Vagina (tissue), 2 donors: ENCODE measurements around the gene FNDC3A.

Experiments
- CTCF ChIP-seq, 3 experiments: fragments of 450-650 bp in 2 of 3; fragments of 200-600 bp in 1 of 3; sonication (generic) in 1 of 3; IDR thresholded peaks; one replicate each; pipeline ENCODE4 v1.5.1; 2017 to 2019; ENCODE audit warnings: antibody characterized with exemption in 3 of 3, mild to moderate bottlenecking in 2 of 3, moderate library complexity in 2 of 3
- POLR2A ChIP-seq, 2 donors: fragments of 450-650 bp; IDR thresholded peaks; one replicate each; pipeline ENCODE4 v1.6.1; 2017; ENCODE audit warnings: antibody characterized with exemption in 2 of 2, mild to moderate bottlenecking in 2 of 2, moderate library complexity in 2 of 2
- POLR2AphosphoS5 ChIP-seq, 2 donors: sonication (generic); formaldehyde crosslinking; IDR thresholded peaks; one replicate each; pipeline ENCODE4 v1.9.0; 2017; ENCODE audit warnings: antibody characterized with exemption in 2 of 2, mild to moderate bottlenecking in 2 of 2, low read depth in 1 of 2; ENCODE audit not compliant: insufficient read depth in 1 of 2

DNA sequence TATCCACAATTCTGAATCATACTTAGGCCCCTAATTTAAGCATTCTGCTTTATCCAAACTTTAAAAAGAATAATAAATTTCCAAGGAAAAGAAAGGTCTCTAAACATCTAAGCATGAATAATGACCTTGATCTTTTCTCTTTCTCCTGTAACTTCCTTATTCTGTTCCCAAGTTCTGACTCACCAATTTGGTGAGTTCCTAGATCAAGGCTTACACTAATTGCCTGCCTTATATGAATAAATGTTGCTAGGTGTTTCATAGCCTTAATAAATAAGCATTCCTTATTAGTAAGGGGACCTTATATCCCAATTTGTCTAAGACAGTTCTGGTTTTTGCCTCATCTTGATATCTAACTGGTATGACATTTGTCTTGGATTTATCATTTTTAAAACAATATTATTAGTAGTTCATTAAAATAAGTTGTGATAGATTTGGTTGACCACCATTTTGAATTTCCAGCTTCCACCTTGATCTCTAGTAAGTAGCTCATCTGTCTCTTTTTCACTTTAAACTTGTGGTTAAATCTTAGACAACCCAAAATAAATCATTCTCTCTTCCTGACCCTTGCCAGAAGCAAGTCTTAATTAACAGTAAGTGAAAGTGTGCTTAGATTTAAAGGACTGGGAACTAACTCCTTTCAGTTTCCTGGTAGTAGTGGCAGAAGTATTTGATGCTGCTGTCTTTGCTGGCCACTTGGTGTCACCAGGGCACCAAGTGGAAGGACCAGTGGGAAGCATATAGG, 123.2 kb downstream of the FNDC3A start:
- TF ChIP-seq POLR2A (IDR thresholded peaks at IDR 0.05) (no peak), CTCF (IDR thresholded peaks at IDR 0.05) (no peak), POLR2AphosphoS5 (IDR thresholded peaks at IDR 0.05; ENCODE audit: insufficient read depth in 1 of 2, low read depth in 1 of 2) (no peak)
